ENCODE measurements around the gene USP6NL.

DNA sequence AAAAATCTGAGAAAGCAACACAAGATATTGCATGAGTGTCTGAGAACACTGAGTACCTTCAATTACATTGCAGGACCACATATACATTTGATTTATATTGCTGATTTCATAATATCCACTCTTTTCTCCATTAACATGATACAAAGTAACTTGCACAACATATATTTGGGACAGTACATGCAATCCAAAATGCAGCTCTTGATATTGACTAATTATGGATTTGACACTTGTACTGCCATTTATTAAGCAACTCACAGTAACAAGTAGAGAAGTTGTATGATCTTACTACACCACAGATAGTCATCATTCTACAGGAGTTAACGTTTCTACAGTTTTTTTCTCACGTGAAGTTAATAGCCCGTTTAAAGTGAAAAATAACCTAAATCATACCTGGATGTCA lies 46.7 kb downstream of the USP6NL start:
- TF ChIP-seq, protein P1, sequence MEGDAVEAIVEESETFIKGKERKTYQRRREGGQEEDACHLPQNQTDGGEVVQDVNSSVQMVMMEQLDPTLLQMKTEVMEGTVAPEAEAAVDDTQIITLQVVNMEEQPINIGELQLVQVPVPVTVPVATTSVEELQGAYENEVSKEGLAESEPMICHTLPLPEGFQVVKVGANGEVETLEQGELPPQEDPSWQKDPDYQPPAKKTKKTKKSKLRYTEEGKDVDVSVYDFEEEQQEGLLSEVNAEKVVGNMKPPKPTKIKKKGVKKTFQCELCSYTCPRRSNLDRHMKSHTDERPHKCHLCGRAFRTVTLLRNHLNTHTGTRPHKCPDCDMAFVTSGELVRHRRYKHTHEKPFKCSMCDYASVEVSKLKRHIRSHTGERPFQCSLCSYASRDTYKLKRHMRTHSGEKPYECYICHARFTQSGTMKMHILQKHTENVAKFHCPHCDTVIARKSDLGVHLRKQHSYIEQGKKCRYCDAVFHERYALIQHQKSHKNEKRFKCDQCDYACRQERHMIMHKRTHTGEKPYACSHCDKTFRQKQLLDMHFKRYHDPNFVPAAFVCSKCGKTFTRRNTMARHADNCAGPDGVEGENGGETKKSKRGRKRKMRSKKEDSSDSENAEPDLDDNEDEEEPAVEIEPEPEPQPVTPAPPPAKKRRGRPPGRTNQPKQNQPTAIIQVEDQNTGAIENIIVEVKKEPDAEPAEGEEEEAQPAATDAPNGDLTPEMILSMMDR (IDR thresholded peaks at IDR 0.05), result no peak
- TF ChIP-seq POLR2AphosphoS5 (IDR thresholded peaks at IDR 0.05), result no peak
